Heart right ventricle (tissue), 16 donors: ENCODE measurements around the gene HDAC9. TPM values are rescaled to one million over a fixed set of nuclear protein-coding genes. Genes with fewer than 3 reads are reported as not detected.

ENCODE experiments used
- ATAC-seq, 8 donors: fragments of 200-7000 bp; cut with Tn5 transposase; one replicate each; pipeline ENCODE4 v1.9.1; 2020; ENCODE audit warnings: mild to moderate bottlenecking in 8 of 8, moderate library complexity in 8 of 8, moderate number of reproducible peaks in 1 of 8
- DNase-seq, 2 donors: peaks; one replicate each; pipeline ENCODE4 v3.0.0-alpha.2; 2020
- H3K27ac ChIP-seq, 10 donors: fragments of 200-600 bp; sonication (generic) in 2 of 10; one replicate each; pipeline versions ENCODE4 v1.5.0 to v1.8.0; 2020 to 2022; ENCODE audit warnings: mild to moderate bottlenecking in 3 of 10
- H3K27me3 ChIP-seq, 7 donors: fragments of 200-600 bp; one replicate each; pipeline ENCODE4 v1.8.0; 2021 to 2022; ENCODE audit warnings: mild to moderate bottlenecking in 2 of 7
- H3K36me3 ChIP-seq, 9 donors: fragments of 200-600 bp; sonication (generic) in 1 of 9; one replicate each; pipeline versions ENCODE4 v1.5.0 to v1.8.0; 2020 to 2022; ENCODE audit warnings: mild to moderate bottlenecking in 2 of 9
- H3K4me1 ChIP-seq, 9 donors: fragments of 200-600 bp; sonication (generic) in 1 of 9; one replicate each; pipeline versions ENCODE4 v1.5.0 to v1.8.0; 2020 to 2022; ENCODE audit warnings: mild to moderate bottlenecking in 4 of 9
- H3K4me3 ChIP-seq, 10 donors: fragments of 200-600 bp; sonication (generic) in 2 of 10; one replicate each; pipeline versions ENCODE4 v1.5.0 to v1.8.0; 2020 to 2022; ENCODE audit warnings: mild to moderate bottlenecking in 7 of 10, moderate library complexity in 2 of 10
- H3K9me3 ChIP-seq, 11 donors: fragments of 200-600 bp in 10 of 11; sonication (generic) in 2 of 11; one replicate each; pipeline versions ENCODE4 v1.5.0 to v1.8.0; 2013 to 2022; ENCODE audit warnings: mild to moderate bottlenecking in 2 of 11, control low read depth in 1 of 11, moderate library complexity in 1 of 11
- CTCF ChIP-seq, 9 donors: fragments of 200-600 bp; sonication (generic) in 2 of 9; IDR thresholded peaks; one replicate each; pipeline versions ENCODE4 v1.5.0 to v1.8.0; 2021 to 2022; ENCODE audit warnings: antibody characterized with exemption in 9 of 9, mild to moderate bottlenecking in 5 of 9, moderate library complexity in 1 of 9
- WGBS, 2 donors: extraction: QIAGEN DNeasy Blood & Tissue Kit; methylation state at CpG; one replicate each; pipeline ENCODE4 v1.1.7; 2013; ENCODE audit warnings: inconsistent platforms in 1 of 2; 5-methylcytosine and 5-hydroxymethylcytosine counted together
- intact Hi-C, 10 donors: fragments of 100-400 bp; cut with DNase I; formaldehyde crosslinking; loops; one replicate each; pipeline versions ENCODE4 v1.11.1 to v1.14.2; 2022
- polyA plus RNA-seq, 2 donors: library from polyadenylated mRNA; stranded (reverse); fragments of 200-250 nt; gene quantifications; one replicate each; pipeline ENCODE4 v1.2.3, GENCODE V29; 2013
- total RNA-seq, 10 donors: library from RNA; stranded (reverse); fragmentation: NEBNext Ultra II Directional in 3 of 10; extraction: Animal tissue kit (Norgen Biotek cat#: 25700) in 3 of 10; gene quantifications; one replicate each; pipeline versions ENCODE4 v1.2.1 to v1.2.4, GENCODE V29; 2021 to 2023
- donor health status: Arrhythmogenic right ventricular cardiomyopathy.
- donor health status: ischemic (EF 13 %, LVEDD 7.1; RV severe dilation, severe dysfunction).
- donor health status: healthy with polysubstance abuse.
- donor health status: DM: no; HTN: yes; CAD: no.
- donor health status: DM: no; HTN: no; CAD: no.
- donor health status: ischemic (EF 25% LVEDD 6.9; RV normal size, moderate dysfunction).
- donor health status: ischemic (EF 25% LVEDD 5.7; RV mildly dilated, moderate dysfunction).
- donor health status: healthy.
- donor health status: DM: yes; HTN: yes; CAD: no.
- donor health status: Ischemic cardiomyopathy.
- donor health status: ischemic (EF 35%, LVEDD 5.7; RV mildly dilated, moderate dysfunction).
- donor health status: nonischemic (EF 11% LVEDD 7.7; RV severe dilation, severe dysfunction).
- donor health status: DM: yes; HTN: yes; CAD: no.
- donor health status: PGD.
- donor health status: ischemic (EF 29% LVEDD 5.4; RV normal size, mild dysfunction).
- donor health status: nonischemic (EF 23%, LVEDD 6.1; RV moderate dilation, normal function).

HDAC9 gene
- total and polyA plus RNA-seq, 12 donors: 1.9 to 66.1 (median 38.6) TPM

- Histone ChIP-seq H3K4me1 (no peaks in the 10 kb centered on the region), H3K36me3 (no peaks in the 10 kb centered on the region), H3K4me3 (no peak overlapping the region), H3K9me3 (no peaks in the 10 kb centered on the region), H3K27ac (no peak overlapping the region), H3K27me3 (no peaks in the 10 kb centered on the region)
- 72 to 76% methylated on average over 2 of the region's 2 CpGs for WGBS, 2 donors
- DNase-seq (no peak), ATAC-seq (no peak)
- no peak for TF ChIP-seq CTCF (IDR thresholded peaks at IDR 0.05)
- intact Hi-C loops: no loop called here
Observed at GRCh38 chr7:18927134-18927533, 431.6 kb downstream of the HDAC9 start.

- DNase-seq (no peak), ATAC-seq (no peak)
- H3K36me3 ChIP-seq: no peaks in the 10 kb centered on the region
- intact Hi-C loops: no loop called here
- no peak overlapping the region for H3K27ac ChIP-seq
- H3K4me1 ChIP-seq: peaks cover 0 to 12% (median 4%) of the 10 kb centered on the region in 9 donors
- peaks cover 0 to 9% (median 0%) of the 10 kb centered on the region in 11 donors for H3K9me3 ChIP-seq
- no peaks in the 10 kb centered on the region for H3K27me3 ChIP-seq
- no peak overlapping the region for H3K4me3 ChIP-seq
- TF ChIP-seq CTCF (IDR thresholded peaks at IDR 0.05): no peak
Observed at GRCh38 chr7:18936265-18936664, 440.7 kb downstream of the HDAC9 start.

DNA sequence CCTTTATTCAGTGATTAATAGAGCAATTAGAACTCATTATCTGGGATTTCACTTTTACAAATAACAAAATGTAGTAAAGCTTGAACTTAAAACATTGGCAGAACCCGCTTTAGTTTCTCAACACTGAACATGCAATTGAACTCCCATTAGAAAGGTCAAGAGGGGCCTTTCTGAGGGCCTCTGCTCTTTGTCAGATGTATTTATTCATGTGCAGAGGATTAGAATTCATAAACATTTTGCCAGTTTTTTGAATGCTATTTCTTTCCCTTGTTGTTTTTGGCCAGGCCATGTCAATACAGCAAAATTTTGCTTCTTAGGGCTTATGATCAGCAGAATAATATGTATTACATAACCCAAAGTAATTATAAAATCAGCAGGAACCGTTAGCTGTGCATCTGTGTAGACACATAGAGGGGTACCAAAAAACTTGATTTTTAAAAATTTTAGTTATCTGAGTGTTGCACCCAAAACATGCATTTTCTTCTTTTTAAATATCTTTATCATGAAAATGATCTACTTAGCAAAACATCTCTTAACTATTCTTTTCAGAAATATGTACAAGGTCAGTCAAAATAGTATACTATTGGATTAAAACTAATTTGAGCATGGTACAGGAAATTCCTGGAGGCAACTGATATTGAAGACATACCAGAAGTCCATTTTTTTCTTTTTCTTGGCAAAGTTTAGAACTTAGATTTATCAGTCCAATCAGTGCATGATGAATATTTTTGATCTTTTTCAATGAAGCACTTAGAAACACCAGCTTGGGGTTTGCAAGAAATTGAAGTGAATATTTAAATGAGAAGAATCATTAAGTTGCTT is 444.4 kb downstream of the HDAC9 start:
- no peak for TF ChIP-seq CTCF (IDR thresholded peaks at IDR 0.05)
- peaks cover 0 to 12% (median 4%) of the 10 kb centered on the region in 9 donors for H3K4me1 ChIP-seq
- H3K9me3 ChIP-seq: no peaks in the 10 kb centered on the region
- no peaks in the 10 kb centered on the region for H3K36me3 ChIP-seq
- 66 to 80% methylated on average over 2 of the region's 2 CpGs for WGBS, 2 donors
- DNase-seq (no peak), ATAC-seq (no peak)
- H3K27me3 ChIP-seq: no peaks in the 10 kb centered on the region
- H3K27ac ChIP-seq: no peak overlapping the region
- no peak overlapping the region for H3K4me3 ChIP-seq
- intact Hi-C loops: loop anchor here in 2 of 10 donors (10.0 kb wide), 2 partner anchors 65 to 115 kb away; no protein-coding TSS in a partner anchor

DNA sequence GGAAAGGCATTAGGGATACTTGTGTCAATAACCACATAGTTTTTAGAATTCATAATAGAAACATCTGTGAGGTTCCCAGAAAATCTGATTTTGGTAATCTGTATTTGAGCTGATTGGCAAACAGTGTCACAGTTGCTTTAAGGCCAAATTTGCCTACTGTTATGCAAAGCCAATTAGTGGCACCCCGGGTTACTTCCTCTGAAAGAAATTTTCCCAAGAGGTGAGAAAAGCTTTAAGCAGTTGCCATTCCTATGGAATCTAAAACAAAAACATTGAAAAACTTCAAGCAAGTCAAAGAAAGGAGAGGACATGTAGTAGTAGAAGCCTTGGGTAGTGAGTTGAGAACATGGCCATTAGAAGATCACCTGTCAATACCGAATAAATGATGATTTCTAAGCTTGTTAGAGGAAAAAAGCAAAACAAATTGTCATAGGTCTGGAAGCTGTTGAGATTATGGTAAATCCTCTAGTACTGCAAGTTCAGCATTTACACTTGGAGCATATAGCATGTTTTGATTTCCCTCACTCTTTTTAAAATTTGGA is 445.1 kb downstream of the HDAC9 start:
- Histone ChIP-seq H3K27ac (no peak overlapping the region), H3K27me3 (no peaks in the 10 kb centered on the region), H3K36me3 (no peaks in the 10 kb centered on the region), H3K4me1 (peaks cover 0 to 12% (median 4%) of the 10 kb centered on the region in 9 donors), H3K9me3 (no peaks in the 10 kb centered on the region), H3K4me3 (no peak overlapping the region)
- WGBS, 2 donors: 38 to 48% methylated on average over 2 of the region's 2 CpGs
- intact Hi-C loops: loop anchor here in 2 of 10 donors (10.0 kb wide), 2 partner anchors 64 to 114 kb away; no protein-coding TSS in a partner anchor
- no peak for DNase-seq
- ATAC-seq: no peak
- no peak for TF ChIP-seq CTCF (IDR thresholded peaks at IDR 0.05)
